Measurements from ENCODE around the gene GAL3ST1. TPM values are rescaled to one million over a fixed set of nuclear protein-coding genes. Genes with fewer than 3 reads are reported as not detected.

GAL3ST1 gene
- total and polyA plus RNA-seq, 10 of the 15 experiments (the other 5 are each of a cell fraction or from before 2014, with no cell fraction given): not detected

DNA sequence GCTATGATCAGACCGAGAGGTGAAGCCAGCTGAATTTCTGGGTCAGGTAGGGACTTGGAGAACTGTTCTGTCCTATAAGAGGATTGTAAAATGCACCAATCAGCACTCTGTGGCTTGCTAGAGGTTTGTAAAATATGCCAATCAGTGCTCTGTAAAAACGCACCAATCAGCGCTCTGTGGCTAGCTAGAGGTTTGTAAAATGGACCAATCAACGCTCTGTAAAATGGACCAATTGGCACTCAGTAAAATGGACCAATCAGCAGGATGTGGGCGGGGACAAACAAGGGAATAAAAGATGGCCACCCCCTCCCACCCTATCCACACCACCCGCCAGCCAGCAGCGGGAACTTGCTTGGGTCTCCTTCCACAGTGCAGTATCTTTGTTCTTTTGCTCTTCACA, 62.6 kb downstream of the GAL3ST1 start:
- no peak overlapping the region for H2AFZ ChIP-seq (ENCODE audit: control insufficient read depth, low read depth, low read length)
- H3K4me2 ChIP-seq (ENCODE audit: control insufficient read depth, insufficient read depth): no peak overlapping the region
- no peaks in the 10 kb centered on the region for H3K36me3 ChIP-seq (ENCODE audit: control insufficient read depth in 2 of 2, insufficient read depth in 2 of 2, low read length in 1 of 2)
- ChIA-PET RAD21 (ENCODE audit: unreplicated experiment) (no interaction called here), CTCF (no interaction called here), SMC1A (ENCODE audit: uncharacterized antibody, unreplicated experiment) (interaction anchor here (0.7 kb wide), 1 partner anchor 853 kb away, joined by 3 read pairs; no protein-coding TSS in a partner anchor), POLR2A (no interaction called here)
- H3K27me3 ChIP-seq (replicated peaks in 1 of 2; ENCODE audit: control insufficient read depth in 2 of 2, insufficient read depth in 2 of 2, low read length in 1 of 2): peaks cover 0 to 2% of the 10 kb centered on the region in 2 experiments; a peak in 1 of 4 replicates
- intact Hi-C loops (cut with micrococcal nuclease; ENCODE audit: unreplicated experiment) (no loop called here), in situ Hi-C loops (cut with MboI) (no loop called here)
- H3K27ac ChIP-seq (ENCODE audit: control insufficient read depth, insufficient read depth): no peak overlapping the region
- TF ChIP-seq TCF12 (IDR thresholded peaks at IDR 0.05; ENCODE audit: low read depth, low read length) (no peak), CREB1 (IDR thresholded peaks at IDR 0.05; ENCODE audit: low read depth) (no peak), RB1 (IDR thresholded peaks at IDR 0.05; ENCODE audit: borderline replicate concordance) (no peak), EZH2 (IDR thresholded peaks at IDR 0.05; ENCODE audit: borderline replicate concordance, control insufficient read depth, low read depth, low read length) (no peak), NFYB (IDR thresholded peaks at IDR 0.05; ENCODE audit: insufficient read depth, low read depth, low read length) (peak; percentile 84), MTA2 (IDR thresholded peaks at IDR 0.05; ENCODE audit: low read depth) (no peak), TBL1XR1 (IDR thresholded peaks at IDR 0.05; ENCODE audit: low read depth, low read length) (no peak)
- TF ChIP-seq, protein P1, sequence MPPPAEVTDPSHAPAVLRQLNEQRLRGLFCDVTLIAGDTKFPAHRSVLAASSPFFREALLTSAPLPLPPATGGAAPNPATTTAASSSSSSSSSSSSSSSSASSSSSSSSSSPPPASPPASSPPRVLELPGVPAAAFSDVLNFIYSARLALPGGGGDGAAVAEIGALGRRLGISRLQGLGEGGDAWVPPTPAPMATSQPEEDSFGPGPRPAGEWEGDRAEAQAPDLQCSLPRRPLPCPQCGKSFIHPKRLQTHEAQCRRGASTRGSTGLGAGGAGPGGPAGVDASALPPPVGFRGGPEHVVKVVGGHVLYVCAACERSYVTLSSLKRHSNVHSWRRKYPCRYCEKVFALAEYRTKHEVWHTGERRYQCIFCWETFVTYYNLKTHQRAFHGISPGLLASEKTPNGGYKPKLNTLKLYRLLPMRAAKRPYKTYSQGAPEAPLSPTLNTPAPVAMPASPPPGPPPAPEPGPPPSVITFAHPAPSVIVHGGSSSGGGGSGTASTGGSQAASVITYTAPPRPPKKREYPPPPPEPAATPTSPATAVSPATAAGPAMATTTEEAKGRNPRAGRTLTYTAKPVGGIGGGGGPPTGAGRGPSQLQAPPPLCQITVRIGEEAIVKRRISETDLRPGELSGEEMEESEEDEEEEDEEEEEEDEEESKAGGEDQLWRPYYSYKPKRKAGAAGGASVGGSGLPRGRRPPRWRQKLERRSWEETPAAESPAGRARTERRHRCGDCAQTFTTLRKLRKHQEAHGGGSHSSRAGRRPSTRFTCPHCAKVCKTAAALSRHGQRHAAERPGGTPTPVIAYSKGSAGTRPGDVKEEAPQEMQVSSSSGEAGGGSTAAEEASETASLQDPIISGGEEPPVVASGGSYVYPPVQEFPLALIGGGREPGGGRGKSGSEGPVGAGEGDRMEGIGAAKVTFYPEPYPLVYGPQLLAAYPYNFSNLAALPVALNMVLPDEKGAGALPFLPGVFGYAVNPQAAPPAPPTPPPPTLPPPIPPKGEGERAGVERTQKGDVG (CRISPR knock-in tag; IDR thresholded peaks at IDR 0.05): no peak
- TF ChIP-seq, protein P2, sequence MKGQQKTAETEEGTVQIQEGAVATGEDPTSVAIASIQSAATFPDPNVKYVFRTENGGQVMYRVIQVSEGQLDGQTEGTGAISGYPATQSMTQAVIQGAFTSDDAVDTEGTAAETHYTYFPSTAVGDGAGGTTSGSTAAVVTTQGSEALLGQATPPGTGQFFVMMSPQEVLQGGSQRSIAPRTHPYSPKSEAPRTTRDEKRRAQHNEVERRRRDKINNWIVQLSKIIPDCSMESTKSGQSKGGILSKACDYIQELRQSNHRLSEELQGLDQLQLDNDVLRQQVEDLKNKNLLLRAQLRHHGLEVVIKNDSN (IDR thresholded peaks at IDR 0.05; ENCODE audit: borderline replicate concordance, extremely low read length, insufficient read depth, low read depth, low read length): no peak
- ATAC-seq: no peak
- H3K4me1 ChIP-seq (ENCODE audit: control insufficient read depth, insufficient read depth, low read length): no peaks in the 10 kb centered on the region
- H3K79me2 ChIP-seq (ENCODE audit: control insufficient read depth, insufficient read depth, low read length): no peaks in the 10 kb centered on the region
- no peak for DNase-seq (ENCODE audit: low read depth, low spot score)
- WGBS (ENCODE audit: insufficient coverage, insufficient replicate concordance, low lambda C conversion rate, missing lambda C conversion rate): 77% methylated on average over 7 of the region's 7 CpGs
- no peaks in the 10 kb centered on the region for H3K9me3 ChIP-seq (replicated peaks; ENCODE audit: control insufficient read depth, insufficient read depth, low read length)
- H4K20me1 ChIP-seq (ENCODE audit: control insufficient read depth, insufficient read depth): no peaks in the 10 kb centered on the region
- FAIRE-seq: no peak
- no peak overlapping the region for H3K4me3 ChIP-seq
- no peak overlapping the region for H3K9ac ChIP-seq (ENCODE audit: control insufficient read depth, insufficient read depth, low read length)
- no TSS peak for BruUV-seq (replicated peaks)

All from GM12878 (cell line).